Measurements from ENCODE around the gene NT5C3B. TPM values are rescaled to one million over a fixed set of nuclear protein-coding genes. Genes with fewer than 3 reads are reported as not detected.

NT5C3B gene
- total RNA-seq, 1 experiment from 2014 or later, result 78.8 TPM

DNA sequence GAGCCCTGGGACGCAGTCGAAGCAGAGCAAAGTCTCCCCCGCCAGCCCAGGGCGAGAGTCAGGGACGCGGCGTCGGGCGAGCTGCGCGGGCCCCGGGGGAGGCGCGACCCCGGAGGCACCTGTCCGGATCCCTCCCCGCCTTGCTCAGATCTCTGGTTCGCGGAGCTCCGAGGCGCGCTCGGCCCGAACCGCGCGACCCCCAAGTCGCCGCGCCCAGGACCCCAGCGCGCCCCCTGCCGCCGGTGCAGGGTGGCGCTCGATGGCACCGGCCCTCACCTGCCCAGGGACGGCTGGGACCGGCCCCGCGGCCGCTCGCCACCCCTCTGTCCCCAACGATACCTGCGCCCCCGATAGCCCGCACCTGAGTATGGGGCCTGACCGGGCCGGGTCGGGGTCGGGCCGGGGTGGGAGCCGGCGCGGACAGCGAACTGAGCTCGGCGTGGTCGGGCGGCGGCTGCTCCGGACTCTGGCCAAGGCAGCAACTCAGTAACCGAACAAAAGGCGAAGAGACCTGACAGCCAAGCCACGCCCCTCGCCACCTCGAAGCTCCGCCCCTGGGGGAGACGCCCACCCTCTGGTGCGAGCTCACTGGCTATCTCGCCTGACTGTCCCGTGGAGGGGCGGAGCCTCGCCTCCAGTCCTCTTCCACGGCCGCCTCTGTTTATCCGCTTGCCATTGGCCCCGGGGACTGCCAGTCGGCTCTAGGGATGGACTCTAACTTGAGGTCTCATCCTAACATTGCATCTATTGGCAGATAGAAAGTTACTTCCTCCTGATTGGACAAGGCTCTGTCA is 49.6 kb downstream of the NT5C3B start, which contains the start of gene JUP:
JUP (minus strand) TSS at position 485 of the 794 bp plus-strand sequence. CDS start 14,857 bp downstream, outside the sequence.
- no peaks in the 10 kb centered on the region; the same call in 1 of the 2 replicates for H3K36me3 ChIP-seq (ENCODE audit: low read depth, low read length)
- H3K27ac ChIP-seq (ENCODE audit: low read length), result peak within 1 kb of the TSS; percentile 88
- H3K9ac ChIP-seq (ENCODE audit: low read length), result peak within 1 kb of the TSS; percentile 90
- H3K9me2 ChIP-seq (replicated peaks; ENCODE audit: low read length), result no peaks in the 10 kb centered on the region
- peaks cover 22% of the 10 kb centered on the region for H3K4me1 ChIP-seq (ENCODE audit: insufficient read depth, low read length)
- ATAC-seq, result peak; percentile 97
- intact Hi-C loops (cut with micrococcal nuclease), result loop anchor here (1.0 kb wide), 1 partner anchor 14 kb away; no protein-coding TSS in a partner anchor
- no peaks in the 10 kb centered on the region for H3K9me3 ChIP-seq (ENCODE audit: low read length)
- H3F3A ChIP-seq (ENCODE audit: low read length, unreplicated experiment), result no peaks in the 10 kb centered on the region
- TF ChIP-seq CTCF (conservative IDR thresholded peaks at IDR 0.05; ENCODE audit: low read depth, low read length), result peak; percentile 60
- TF ChIP-seq EZH2 (IDR thresholded peaks at IDR 0.05; ENCODE audit: low read length, unreplicated experiment), result no peak
- no peak for TF ChIP-seq EZH2phosphoT487 (IDR thresholded peaks at IDR 0.05; ENCODE audit: borderline replicate concordance, low read length)
- H3K4me2 ChIP-seq (ENCODE audit: low read length), result peak within 1 kb of the TSS; percentile 94
- POLR2A ChIA-PET (ENCODE audit: unreplicated experiment), result interaction anchor here (0.6 to 2.0 kb wide), 8 partner anchors 9 to 207 kb away, joined by 3 to 26 read pairs (median 4); no protein-coding TSS in a partner anchor
- H3K4me3 ChIP-seq (ENCODE audit: low read length), result peak within 1 kb of the TSS; percentile 88
- peaks cover 48% of the 10 kb centered on the region for H3K79me2 ChIP-seq (ENCODE audit: low read length)
- peak; percentile 98 for DNase-seq
- BruUV-seq (replicated peaks), result no TSS peak
- CTCF ChIA-PET, result interaction anchor here (0.7 to 1.8 kb wide), 5 partner anchors 8 to 1834 kb away, joined by 3 to 15 read pairs (median 6); no protein-coding TSS in a partner anchor
- H4K20me1 ChIP-seq (ENCODE audit: low read length), result peaks cover 38% of the 10 kb centered on the region
- no peaks in the 10 kb centered on the region for H3K27me3 ChIP-seq (ENCODE audit: low read length)
- no peak within 1 kb of the TSS for H2AFZ ChIP-seq (ENCODE audit: low read length)

GRCh38 chr17:41785859-41786226 is 50.2 kb downstream of the NT5C3B start:
- no TSS peak for BruUV-seq (replicated peaks)
- Histone ChIP-seq H4K20me1 (ENCODE audit: low read length) (peaks cover 39% of the 10 kb centered on the region), H2AFZ (ENCODE audit: low read length) (no peak overlapping the region), H3K4me1 (ENCODE audit: insufficient read depth, low read length) (peaks cover 22% of the 10 kb centered on the region), H3F3A (ENCODE audit: low read length, unreplicated experiment) (no peaks in the 10 kb centered on the region), H3K9me2 (replicated peaks; ENCODE audit: low read length) (no peaks in the 10 kb centered on the region), H3K79me2 (ENCODE audit: low read length) (peaks cover 52% of the 10 kb centered on the region), H3K4me3 (ENCODE audit: low read length) (peak overlapping the region; percentile 88), H3K27me3 (ENCODE audit: low read length) (no peaks in the 10 kb centered on the region), H3K27ac (ENCODE audit: low read length) (peak overlapping the region; percentile 88), H3K36me3 (ENCODE audit: low read depth, low read length) (no peaks in the 10 kb centered on the region; the same call in 1 of the 2 replicates), H3K4me2 (ENCODE audit: low read length) (peak overlapping the region; percentile 94), H3K9me3 (ENCODE audit: low read length) (no peaks in the 10 kb centered on the region), H3K9ac (ENCODE audit: low read length) (peak overlapping the region; percentile 90)
- ATAC-seq (peak; percentile 19), DNase-seq (peak; percentile 77)
- ChIA-PET POLR2A (ENCODE audit: unreplicated experiment) (interaction anchor here (0.6 to 2.0 kb wide), 4 partner anchors 8 to 207 kb away, joined by 3 to 26 read pairs (median 4); no protein-coding TSS in a partner anchor), CTCF (interaction anchor here (1.4 to 1.8 kb wide), 2 partner anchors 12 to 15 kb away, joined by 9 to 15 read pairs; no protein-coding TSS in a partner anchor)
- intact Hi-C loops (cut with micrococcal nuclease), result loop anchor here (1.0 kb wide), 1 partner anchor 14 kb away; no protein-coding TSS in a partner anchor
- no peak for TF ChIP-seq EZH2 (IDR thresholded peaks at IDR 0.05; ENCODE audit: low read length, unreplicated experiment)
- no peak for TF ChIP-seq EZH2phosphoT487 (IDR thresholded peaks at IDR 0.05; ENCODE audit: borderline replicate concordance, low read length)
- TF ChIP-seq CTCF (conservative IDR thresholded peaks at IDR 0.05; ENCODE audit: low read depth, low read length), result no peak
